GM12874 (cell line): ENCODE measurements around the gene DENND11.

ENCODE experiments used
- CTCF ChIP-seq: IDR thresholded peaks from 2 replicates; pipeline ENCODE4 v1.5.1; 2011; ENCODE audit warnings: low read depth, mild to moderate bottlenecking, control low read depth, low read length, moderate library complexity; ENCODE audit not compliant: insufficient read depth

DENND11 gene

DNA sequence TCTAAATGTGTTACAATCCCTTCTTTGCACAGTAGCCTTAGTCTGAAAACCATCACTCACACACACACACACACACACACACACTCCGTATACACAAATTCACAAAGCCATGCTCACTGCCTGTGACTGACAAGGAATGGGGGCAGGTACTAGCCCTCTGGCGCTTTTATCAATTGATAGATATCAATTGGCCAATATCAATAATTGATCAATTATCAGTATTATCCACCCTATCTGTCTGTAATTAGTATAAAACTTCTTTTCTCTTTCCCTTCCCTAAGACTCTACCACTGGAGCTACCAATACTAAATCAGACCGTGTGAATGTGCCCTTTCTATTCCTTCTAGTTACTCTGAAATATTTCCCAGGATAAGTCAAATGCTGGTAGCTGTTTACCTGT is 2.1 kb downstream of the DENND11 start:
- TF ChIP-seq CTCF, result no peak

DNA sequence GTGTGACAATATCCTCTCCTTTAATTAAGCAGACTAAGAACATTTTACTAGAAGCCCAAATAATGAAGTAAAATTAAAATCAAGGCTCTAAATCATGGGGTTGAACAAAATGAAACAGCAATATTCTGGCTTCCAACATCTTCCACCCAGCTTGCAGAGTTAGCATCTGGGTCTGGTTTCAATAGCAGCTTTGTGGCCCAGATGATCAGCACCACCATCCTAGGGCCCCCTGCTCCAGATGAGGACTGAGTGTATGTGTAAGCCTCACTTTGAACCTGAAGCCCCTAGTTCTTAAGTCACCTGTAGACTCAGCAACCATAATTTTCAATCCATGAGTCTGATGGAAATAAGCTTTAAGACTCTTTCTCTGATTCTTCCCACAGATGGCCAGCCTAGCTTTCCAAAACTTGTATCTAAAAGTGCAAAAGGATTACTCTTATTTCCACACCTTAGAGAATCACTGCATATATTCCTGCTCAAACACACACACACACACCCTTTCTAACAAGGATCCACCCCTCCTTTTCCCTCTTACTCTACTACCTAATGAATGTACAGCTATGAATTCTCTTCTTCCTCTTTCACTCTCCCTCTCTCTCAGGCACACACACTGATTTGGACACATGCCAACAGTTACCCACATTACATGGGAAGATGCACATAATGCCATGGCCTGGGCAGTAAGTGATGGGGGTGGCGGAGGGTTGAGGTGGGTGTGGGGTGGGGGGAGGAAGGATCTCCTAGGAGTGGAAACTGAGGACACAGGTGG is 3.5 kb downstream of the DENND11 start:
- no peak for TF ChIP-seq CTCF

DNA sequence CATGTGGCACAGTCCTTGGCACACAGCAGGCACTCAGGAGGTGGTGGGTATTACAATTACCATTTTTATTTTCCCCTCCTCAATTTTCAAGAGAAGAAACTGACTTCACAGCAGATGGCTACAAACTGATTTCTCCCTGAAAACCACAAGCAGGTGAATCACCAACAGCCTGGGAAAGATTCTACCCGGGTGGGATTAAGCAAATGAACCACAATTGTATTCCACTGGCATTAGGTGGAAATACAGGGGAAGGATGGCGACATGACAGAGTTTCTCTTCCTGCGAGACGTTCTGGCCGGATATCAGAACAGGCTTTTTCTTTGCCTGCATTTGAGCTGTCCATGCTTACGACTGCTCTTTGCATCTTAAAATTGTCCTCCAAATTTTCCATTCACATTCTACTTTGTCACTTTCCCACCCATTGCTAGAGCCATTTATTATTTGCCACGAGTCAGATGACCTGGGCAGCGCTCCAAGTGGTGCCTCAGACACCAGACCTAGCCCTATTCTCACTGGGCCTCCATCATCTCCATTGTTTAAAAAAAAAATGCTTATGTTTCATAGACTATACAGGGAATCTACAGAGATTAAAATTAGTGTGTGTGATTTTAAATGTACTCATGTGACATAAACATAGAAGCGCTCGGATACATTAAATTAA is 4.6 kb downstream of the DENND11 start:
- TF ChIP-seq CTCF, result no peak

GRCh38 chr7:141696348-141696747 is 5.6 kb downstream of the DENND11 start:
- no peak for TF ChIP-seq CTCF

GRCh38 chr7:141695803-141696289 is 6.1 kb downstream of the DENND11 start:
- TF ChIP-seq CTCF, result no peak

DNA sequence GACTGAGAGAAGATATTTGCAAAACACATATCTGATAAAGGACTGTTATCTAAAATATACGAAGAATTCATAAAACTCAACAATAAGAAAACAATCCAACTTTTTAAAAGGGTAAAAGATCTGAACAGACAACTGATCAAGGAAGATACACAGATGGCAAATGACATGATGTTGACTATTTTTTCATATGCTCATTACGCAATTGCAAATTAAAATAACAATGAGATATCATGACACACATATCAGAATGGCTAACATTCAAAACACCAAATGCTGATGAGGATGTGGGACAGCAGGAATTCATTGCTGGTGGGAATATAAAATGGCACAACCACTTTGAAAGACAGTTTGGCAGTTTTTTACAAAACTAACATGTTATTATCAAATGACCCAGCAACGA is 8.9 kb downstream of the DENND11 start:
- no peak for TF ChIP-seq CTCF

- TF ChIP-seq CTCF, result no peak
Measured at GRCh38 chr7:141691961-141692360, 10.0 kb downstream of the DENND11 start.
